Coronary artery (tissue), 2 donors: ENCODE data around the gene ISCU.

Source experiments
- DNase-seq: peaks from one replicate; pipeline ENCODE4 v3.0.0-alpha.2; 2017; ENCODE audit warnings: low spot score
- H3K27ac ChIP-seq, 2 donors: fragments of 200-600 bp; sonication (generic); one replicate each; pipeline ENCODE4 v1.5.1; 2016 to 2019
- H3K4me3 ChIP-seq: fragments of 200-600 bp; sonication (generic); 2 replicates; pipeline ENCODE4 v1.5.1; 2016; ENCODE audit warnings: mild to moderate bottlenecking, moderate library complexity
- TF ChIP-seq, protein P1 (sequence below): fragments of 200-600 bp; sonication (generic); IDR thresholded peaks from one replicate; pipeline ENCODE4 v1.5.1; 2019; ENCODE audit warnings: antibody characterized with exemption

ISCU gene

DNA sequence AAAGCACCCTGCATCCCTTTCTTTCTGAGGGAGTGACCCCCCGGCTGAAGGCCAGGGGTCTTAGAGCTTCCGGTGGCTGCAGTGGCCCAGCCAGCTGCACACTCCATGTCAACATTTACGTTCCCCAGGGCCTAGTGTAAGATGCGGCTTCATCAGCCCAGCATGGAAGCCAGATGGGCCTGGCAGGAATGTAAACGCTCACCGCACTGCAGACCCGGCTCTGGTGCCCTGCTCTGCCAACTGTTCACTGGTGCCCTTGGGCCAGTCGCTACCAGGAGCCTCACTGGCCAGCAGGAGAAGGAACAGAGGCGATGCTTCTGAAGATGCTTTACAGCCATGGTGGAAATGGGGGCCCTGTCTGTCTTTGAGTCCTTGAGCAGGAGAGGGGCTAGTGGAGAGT is 44.1 kb downstream of the ISCU start:
- Histone ChIP-seq H3K4me3 (no peak overlapping the region), H3K27ac (no peak overlapping the region)
- no peak for DNase-seq
- TF ChIP-seq, protein P1, sequence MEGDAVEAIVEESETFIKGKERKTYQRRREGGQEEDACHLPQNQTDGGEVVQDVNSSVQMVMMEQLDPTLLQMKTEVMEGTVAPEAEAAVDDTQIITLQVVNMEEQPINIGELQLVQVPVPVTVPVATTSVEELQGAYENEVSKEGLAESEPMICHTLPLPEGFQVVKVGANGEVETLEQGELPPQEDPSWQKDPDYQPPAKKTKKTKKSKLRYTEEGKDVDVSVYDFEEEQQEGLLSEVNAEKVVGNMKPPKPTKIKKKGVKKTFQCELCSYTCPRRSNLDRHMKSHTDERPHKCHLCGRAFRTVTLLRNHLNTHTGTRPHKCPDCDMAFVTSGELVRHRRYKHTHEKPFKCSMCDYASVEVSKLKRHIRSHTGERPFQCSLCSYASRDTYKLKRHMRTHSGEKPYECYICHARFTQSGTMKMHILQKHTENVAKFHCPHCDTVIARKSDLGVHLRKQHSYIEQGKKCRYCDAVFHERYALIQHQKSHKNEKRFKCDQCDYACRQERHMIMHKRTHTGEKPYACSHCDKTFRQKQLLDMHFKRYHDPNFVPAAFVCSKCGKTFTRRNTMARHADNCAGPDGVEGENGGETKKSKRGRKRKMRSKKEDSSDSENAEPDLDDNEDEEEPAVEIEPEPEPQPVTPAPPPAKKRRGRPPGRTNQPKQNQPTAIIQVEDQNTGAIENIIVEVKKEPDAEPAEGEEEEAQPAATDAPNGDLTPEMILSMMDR: no peak

DNA sequence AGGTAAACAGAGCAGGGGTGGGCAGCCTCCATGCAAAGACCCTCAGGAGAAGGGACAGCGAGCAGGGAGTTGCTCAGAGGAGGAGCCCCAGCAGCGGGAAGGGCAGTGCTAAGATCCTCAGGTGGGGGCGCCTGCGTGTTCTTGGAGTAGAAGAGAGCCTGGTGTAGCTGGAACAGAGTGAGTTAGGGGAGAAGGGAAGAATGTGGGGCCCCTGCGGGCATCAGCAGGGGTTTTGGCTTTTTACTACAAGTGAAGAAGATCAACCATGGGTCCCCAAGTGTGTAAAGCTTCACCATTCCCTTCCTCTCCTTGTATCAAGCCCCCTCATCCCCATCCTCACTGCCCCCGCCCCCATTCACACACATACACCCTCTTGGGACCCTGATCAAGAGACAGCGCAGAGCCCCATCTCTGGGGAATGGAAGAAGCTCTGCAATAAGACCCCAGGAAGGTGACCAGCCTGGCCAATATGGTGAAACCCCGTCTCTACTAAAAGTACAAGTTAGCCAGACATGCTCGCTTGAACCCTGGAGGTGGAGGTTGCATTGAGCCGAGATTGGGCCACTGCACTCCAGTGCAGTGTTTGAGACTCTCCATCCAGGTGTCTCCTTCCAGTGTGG is 45.7 kb downstream of the ISCU start:
- no peak for DNase-seq
- Histone ChIP-seq H3K27ac (no peak overlapping the region), H3K4me3 (no peak overlapping the region)
- TF ChIP-seq, protein P1: no peak

DNA sequence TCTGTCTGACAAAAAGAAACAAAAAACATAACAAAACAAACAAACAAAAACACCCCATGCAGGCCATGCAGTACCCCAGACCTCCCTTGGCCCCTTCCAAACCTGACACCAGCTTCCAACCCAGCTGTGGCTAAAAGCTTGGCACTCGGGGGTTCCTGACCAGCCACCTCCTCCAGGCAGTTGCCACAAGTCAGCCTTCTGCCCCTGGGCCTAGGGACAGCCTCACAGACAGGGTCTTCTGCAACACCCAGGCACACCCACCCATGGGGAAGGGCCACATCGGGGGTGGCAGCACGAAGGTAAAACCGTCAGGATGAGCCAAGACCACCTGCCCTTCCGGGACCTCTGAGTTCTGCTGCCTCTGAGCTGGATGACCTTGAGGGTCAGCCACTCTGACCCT is 46.2 kb downstream of the ISCU start:
- H3K27ac ChIP-seq: no peak overlapping the region
- no peak overlapping the region for H3K4me3 ChIP-seq
- TF ChIP-seq, protein P1: no peak
- DNase-seq: no peak

DNA sequence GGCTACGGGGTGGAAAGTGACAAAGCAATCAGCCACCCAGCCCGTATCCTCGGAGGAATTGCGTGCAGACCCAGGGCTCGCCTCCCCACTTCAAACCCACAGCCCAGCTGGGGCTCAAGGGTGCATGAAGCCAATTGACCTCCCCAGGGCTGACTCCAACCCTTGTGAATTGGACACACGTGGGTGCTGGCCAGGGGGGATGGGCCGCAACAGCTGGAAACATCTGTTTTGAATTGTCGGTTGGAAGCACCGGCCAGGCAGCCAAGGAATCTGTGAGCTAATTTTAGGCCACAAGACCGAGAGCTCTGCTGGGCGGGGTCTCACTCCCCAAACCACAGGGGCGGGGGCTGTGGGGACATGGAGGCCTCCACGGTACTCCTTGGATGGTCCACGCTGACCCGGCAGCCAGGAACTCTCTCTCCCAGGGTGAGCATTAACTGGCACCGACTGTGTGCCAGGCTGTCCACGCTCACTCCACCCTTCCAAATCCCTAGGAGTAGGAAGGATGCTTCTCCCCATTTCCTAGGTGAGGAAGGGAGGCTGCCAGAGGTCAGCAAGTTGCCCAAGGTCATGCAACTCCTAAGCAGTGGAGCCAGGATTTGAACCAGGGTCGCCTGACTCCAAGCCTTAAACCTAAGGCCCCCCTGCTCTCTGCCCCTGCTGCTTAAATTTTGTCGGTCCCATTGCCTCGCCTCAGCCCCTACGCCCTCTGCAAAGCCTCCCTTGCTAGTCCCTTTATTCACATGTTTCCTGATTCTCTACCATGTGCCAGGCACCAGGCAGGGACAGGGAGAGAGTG is 47.3 kb downstream of the ISCU start:
- TF ChIP-seq, protein P1: no peak
- Histone ChIP-seq H3K27ac (no peak overlapping the region), H3K4me3 (no peak overlapping the region)
- DNase-seq: no peak

DNA sequence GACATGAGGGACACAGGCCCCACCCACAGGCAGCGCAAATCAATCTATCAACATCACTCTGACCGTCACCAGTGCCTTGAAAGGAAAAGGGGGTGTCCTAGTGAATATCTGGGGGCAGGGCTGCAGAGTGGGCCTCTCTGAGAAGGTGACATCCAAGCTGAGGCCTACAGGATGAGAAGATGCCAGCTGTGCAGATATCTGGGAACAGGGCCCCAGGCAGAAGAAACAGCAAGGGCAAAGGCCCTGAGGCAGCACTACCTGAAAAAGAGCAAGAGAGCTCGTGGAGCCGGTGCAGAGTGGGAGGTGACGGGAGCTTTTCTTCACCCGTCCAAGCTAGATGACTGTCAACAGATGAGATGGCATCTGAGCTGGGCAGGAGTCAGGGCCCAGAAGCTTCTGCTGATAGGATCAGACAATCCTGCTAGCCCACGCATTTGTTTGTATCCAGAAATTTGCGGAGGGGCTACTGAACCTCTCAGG is 48.0 kb downstream of the ISCU start:
- Histone ChIP-seq H3K27ac (no peak overlapping the region), H3K4me3 (no peak overlapping the region)
- TF ChIP-seq, protein P1: no peak
- no peak for DNase-seq

DNA sequence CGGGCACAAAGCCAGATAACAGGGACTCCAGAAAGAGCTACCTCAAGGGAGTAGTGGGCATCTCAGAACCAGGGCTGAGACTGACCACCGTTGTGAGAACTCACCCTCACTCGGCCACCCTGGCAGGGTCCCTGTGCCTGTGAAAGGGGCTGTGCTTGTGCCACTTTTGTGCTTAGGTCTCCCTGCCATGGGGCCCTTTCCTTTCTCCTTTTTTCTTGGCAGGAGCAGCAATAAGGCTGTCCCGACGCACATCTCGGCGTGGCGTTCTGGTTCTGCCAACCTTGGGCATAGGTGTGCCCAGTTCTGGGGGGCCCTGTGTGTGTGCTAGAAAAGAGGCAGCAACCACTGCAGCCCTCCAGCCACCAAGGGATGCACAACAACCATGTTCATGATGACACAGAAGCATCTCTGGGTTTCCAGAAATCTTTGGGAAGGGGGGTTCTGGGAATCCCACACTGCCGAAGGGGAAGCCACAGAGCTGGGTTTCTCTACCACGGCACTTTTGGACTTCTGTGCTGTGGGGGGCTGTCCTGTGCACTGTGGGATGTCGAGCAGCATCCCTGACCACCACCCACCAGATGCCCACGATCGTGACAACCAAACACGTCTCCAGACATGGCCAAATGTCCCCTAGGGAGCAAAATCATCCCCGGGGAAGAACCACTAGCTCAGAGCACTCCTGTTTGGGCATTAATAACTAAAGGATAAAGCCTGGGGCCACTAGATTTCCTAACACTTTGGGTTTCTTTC is 48.6 kb downstream of the ISCU start:
- TF ChIP-seq, protein P1: no peak
- H3K4me3 ChIP-seq: no peak overlapping the region
- DNase-seq: no peak
- H3K27ac ChIP-seq: no peak overlapping the region
